ENCODE results near the gene CMIP. TPM values are rescaled to one million over a fixed set of nuclear protein-coding genes. Genes with fewer than 3 reads are reported as not detected.

Gene CMIP
- total RNA-seq, 4 donors from 2014 or later: 15.5 to 65.9 (median 20.2) TPM

- intact Hi-C loops (cut with DNase I): no loop called here
- no peak for TF ChIP-seq POLR2A (IDR thresholded peaks at IDR 0.05)
- TF ChIP-seq, protein P1, sequence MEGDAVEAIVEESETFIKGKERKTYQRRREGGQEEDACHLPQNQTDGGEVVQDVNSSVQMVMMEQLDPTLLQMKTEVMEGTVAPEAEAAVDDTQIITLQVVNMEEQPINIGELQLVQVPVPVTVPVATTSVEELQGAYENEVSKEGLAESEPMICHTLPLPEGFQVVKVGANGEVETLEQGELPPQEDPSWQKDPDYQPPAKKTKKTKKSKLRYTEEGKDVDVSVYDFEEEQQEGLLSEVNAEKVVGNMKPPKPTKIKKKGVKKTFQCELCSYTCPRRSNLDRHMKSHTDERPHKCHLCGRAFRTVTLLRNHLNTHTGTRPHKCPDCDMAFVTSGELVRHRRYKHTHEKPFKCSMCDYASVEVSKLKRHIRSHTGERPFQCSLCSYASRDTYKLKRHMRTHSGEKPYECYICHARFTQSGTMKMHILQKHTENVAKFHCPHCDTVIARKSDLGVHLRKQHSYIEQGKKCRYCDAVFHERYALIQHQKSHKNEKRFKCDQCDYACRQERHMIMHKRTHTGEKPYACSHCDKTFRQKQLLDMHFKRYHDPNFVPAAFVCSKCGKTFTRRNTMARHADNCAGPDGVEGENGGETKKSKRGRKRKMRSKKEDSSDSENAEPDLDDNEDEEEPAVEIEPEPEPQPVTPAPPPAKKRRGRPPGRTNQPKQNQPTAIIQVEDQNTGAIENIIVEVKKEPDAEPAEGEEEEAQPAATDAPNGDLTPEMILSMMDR (IDR thresholded peaks at IDR 0.05): no peak
- 30 to 46% methylated on average over 22 of the region's 22 CpGs for WGBS, 2 donors
- Histone ChIP-seq H3K9me3 (no peaks in the 10 kb centered on the region), H3K4me3 (replicated peaks in 1 of 3) (no peak overlapping the region), H3K27ac (peak overlapping the region in 2 of 3 donors; percentile 0 to 56), H3K4me1 (peaks cover 13 to 17% of the 10 kb centered on the region in 2 donors), H3K27me3 (no peaks in the 10 kb centered on the region), H3K36me3 (no peaks in the 10 kb centered on the region)
- peak; percentile 37 to 39 for DNase-seq
Measured at GRCh38 chr16:81553080-81553813, 108.6 kb downstream of the CMIP start.

- Histone ChIP-seq H3K9me3 (no peaks in the 10 kb centered on the region), H3K27ac (peak overlapping the region in 2 of 3 donors; percentile 0 to 56), H3K36me3 (no peaks in the 10 kb centered on the region), H3K27me3 (no peaks in the 10 kb centered on the region), H3K4me1 (peaks cover 17 to 18% of the 10 kb centered on the region in 2 donors), H3K4me3 (replicated peaks in 1 of 3) (no peak overlapping the region)
- no peak for TF ChIP-seq POLR2A (IDR thresholded peaks at IDR 0.05)
- TF ChIP-seq, protein P1 (IDR thresholded peaks at IDR 0.05): no peak
- DNase-seq: no peak
- intact Hi-C loops (cut with DNase I): no loop called here
- WGBS, 2 donors: 76 to 88% methylated on average over 10 of the region's 10 CpGs
Measured at GRCh38 chr16:81553814-81554675, 109.4 kb downstream of the CMIP start.

- Histone ChIP-seq H3K4me3 (replicated peaks in 1 of 3) (no peak overlapping the region), H3K4me1 (peaks cover 17 to 18% of the 10 kb centered on the region in 2 donors), H3K36me3 (no peaks in the 10 kb centered on the region), H3K27ac (no peak overlapping the region), H3K9me3 (no peaks in the 10 kb centered on the region), H3K27me3 (no peaks in the 10 kb centered on the region)
- intact Hi-C loops (cut with DNase I): no loop called here
- DNase-seq: no peak
- 74 to 90% methylated on average over 5 of the region's 5 CpGs for WGBS, 2 donors
- TF ChIP-seq, protein P1 (IDR thresholded peaks at IDR 0.05): no peak
- TF ChIP-seq POLR2A (IDR thresholded peaks at IDR 0.05): no peak
Measured at GRCh38 chr16:81554979-81555378, 110.4 kb downstream of the CMIP start.

DNA sequence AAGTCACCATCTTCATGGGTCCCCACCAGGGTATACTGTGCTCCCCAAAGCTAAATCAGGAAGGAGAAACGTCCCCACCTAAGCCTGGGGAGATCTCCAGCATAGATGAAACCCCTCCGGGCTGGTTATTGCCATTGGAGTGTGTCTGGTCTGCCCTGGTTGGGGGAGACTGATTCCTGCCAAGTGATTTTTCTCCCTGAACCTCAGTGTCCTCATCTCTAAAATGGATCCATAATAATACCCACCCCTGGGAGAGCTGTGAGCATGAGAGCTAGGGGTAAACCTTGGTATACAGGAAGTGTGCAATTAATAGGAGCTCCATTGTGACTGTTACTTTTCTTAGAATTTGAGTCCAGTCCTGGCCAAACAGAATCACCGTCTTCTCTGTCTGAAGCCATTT, 111.1 kb downstream of the CMIP start:
- Histone ChIP-seq H3K36me3 (no peaks in the 10 kb centered on the region), H3K4me1 (peaks cover 17 to 18% of the 10 kb centered on the region in 2 donors), H3K9me3 (no peaks in the 10 kb centered on the region), H3K27ac (no peak overlapping the region), H3K4me3 (replicated peaks in 1 of 3) (no peak overlapping the region), H3K27me3 (no peaks in the 10 kb centered on the region)
- no peak for TF ChIP-seq POLR2A (IDR thresholded peaks at IDR 0.05)
- TF ChIP-seq, protein P1 (IDR thresholded peaks at IDR 0.05): no peak
- no peak for DNase-seq
- WGBS, 2 donors: 88 to 94% methylated on average over 3 of the region's 3 CpGs
- intact Hi-C loops (cut with DNase I): no loop called here

All from thyroid gland (tissue), 4 donors.